Measurements from ENCODE around the gene CALML6.

DNA sequence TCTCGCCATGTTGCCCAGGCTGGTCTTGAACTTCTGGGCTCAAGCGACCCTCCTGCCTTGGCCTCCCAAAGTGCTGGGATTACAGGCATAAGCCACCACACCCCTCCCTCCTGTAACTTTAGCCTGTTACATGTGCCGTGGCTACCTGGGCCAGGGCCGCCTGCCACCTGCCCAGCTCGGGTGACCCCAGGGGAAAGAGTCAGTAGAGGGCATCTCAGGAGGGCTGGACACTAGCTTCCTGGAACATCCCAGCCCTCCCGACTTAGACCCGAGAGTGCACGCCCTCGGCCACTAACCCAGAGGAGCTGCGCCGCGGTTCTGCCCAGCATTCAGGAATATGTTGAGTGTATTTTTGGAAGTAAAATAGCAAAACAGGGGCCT lies 44.4 kb downstream of the CALML6 start:
- TF ChIP-seq, protein P1, sequence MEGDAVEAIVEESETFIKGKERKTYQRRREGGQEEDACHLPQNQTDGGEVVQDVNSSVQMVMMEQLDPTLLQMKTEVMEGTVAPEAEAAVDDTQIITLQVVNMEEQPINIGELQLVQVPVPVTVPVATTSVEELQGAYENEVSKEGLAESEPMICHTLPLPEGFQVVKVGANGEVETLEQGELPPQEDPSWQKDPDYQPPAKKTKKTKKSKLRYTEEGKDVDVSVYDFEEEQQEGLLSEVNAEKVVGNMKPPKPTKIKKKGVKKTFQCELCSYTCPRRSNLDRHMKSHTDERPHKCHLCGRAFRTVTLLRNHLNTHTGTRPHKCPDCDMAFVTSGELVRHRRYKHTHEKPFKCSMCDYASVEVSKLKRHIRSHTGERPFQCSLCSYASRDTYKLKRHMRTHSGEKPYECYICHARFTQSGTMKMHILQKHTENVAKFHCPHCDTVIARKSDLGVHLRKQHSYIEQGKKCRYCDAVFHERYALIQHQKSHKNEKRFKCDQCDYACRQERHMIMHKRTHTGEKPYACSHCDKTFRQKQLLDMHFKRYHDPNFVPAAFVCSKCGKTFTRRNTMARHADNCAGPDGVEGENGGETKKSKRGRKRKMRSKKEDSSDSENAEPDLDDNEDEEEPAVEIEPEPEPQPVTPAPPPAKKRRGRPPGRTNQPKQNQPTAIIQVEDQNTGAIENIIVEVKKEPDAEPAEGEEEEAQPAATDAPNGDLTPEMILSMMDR (IDR thresholded peaks at IDR 0.05; ENCODE audit: insufficient read depth, low read length, poor library complexity, severe bottlenecking) = no peak
- no peak for TF ChIP-seq EZH2phosphoT487 (conservative IDR thresholded peaks at IDR 0.05; ENCODE audit: low read length)
